Measurements from ENCODE around the gene ZNF446.
"Not testable (repeated sequence)": the region's sequence is repeated elsewhere in the genome, so short reads cannot be mapped to it uniquely, and the experiment has no call there.

ZNF446 gene

DNA sequence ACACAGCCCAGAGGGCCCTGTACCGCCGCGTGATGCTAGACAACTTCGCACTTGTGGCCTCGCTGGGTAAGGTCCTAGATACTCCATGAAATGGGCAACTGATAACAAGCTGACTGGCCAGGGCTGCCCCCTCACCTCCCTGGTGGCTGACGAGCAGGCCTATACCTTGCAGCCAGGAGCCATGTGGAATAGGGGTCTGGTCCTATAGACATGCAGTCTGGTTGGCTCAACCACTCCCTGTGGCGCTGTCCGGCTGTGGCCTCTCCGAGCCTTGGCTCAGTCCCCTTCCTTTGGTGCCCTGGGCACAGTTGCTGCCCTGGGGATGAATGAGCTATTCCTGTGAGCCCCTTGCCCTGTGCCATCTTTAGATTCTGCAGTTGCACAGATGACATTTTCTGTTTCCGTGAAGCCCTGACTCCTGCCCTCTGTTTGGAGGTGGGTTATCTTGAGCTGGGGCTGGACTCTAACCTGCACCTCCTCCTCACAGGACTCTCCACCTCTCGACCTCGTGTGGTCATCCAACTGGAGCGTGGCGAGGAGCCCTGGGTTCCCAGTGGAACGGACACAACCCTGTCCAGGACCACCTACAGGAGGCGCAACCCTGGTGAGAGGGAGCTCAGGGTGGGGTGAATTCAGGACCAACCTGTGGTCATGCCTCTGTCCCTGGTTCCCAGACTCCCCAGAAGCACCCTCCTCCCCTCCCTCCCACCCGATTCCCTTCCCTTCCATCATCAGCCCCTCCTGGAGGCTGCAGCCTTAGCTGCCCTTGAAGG, 6.7 kb upstream of the ZNF446 start:
- DNase-seq (ENCODE audit: low read depth in 2 of 2), result no peak

DNA sequence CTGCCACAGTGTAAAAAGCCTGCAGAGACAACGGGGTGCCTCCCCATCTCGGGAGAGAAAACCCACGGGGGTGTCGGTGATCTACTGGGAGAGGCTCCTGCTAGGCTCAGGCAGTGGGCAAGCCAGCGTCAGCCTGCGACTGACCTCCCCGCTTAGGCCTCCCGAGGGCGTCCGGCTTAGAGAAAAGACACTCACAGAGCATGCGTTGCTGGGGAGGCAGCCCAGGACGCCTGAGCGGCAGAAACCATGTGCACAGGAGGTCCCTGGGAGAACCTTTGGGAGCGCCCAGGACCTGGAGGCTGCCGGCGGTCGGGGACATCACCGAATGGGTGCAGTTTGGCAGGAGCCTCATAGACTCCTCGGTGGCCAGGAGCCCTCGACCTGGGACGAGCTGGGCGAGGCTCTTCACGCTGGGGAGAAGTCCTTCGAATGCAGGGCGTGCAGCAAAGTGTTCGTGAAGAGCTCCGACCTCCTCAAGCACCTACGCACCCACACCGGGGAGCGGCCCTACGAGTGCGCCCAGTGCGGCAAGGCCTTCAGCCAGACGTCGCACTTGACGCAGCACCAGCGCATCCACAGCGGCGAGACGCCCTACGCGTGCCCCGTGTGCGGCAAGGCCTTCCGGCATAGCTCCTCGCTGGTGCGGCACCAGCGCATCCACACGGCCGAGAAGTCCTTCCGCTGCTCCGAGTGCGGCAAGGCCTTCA, 5.2 kb upstream of the ZNF446 start:
- not testable (repeated sequence) for DNase-seq (ENCODE audit: low read depth in 2 of 2)

DNA sequence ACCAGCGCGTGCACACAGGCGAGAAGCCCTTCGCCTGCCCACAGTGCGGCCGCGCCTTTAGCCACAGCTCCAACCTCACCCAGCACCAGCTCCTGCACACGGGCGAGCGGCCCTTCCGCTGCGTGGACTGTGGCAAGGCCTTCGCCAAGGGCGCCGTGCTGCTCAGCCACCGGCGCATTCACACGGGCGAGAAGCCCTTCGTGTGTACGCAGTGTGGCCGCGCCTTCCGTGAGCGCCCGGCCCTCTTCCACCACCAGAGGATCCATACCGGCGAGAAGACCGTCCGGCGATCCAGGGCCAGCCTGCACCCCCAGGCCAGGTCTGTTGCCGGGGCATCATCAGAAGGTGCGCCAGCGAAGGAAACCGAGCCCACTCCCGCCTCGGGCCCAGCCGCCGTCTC, 4.4 kb upstream of the ZNF446 start:
- DNase-seq (ENCODE audit: low read depth in 2 of 2), result no peak

DNA sequence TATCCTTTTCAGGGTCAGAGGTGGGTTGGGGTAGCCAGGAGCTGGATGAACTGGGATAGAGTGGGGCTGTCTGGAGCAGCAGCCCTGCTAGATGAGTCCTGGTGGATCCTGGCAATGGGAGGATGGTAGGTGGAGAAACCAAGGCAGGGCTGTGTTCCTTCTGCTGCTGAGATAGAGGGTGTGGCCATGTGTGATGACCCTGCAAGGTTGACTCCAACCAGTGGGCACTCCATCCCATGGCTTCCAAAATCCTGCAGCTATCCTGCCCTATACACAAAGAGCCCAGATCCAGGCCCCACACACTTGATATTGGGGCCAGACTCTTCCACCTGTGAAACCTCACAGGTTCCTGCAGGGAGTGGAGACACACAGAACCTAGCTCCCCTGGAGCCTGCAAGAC, 2.4 kb upstream of the ZNF446 start:
- no peak for DNase-seq (ENCODE audit: low read depth in 2 of 2)

DNA sequence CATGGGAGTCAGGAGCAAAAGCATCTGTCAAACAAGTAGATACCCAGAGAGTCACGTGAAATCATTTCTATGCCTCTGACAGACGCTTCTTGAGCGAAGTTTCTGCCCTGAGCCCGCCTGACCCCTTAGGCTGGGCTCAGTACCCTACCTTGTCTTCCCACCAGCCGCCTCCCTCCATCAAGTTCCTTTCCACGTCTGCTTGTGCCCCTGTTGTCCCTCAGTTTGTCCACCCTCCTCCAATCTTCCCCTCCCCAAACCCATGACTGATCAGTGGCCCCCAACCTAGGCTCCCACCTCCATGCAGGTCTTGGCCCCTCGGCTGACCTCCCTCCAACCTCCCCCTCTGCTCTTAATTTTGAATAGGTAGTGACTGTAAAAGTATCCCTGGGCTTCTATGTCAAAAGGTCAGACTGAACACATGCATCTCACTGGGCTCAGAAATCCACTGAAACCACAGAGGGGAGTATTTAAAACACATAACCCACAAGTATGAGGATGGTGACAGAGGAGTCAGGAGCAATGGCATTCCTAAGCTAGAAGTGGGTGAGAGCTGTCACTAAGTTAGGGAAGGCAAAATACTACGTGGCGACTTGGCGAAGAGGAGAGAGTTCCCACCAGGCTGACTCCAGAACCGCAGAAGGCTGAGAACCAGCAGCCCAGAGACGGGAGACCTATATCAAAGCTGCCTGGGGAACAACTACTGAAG, 1.7 kb upstream of the ZNF446 start:
- no peak for DNase-seq (ENCODE audit: low read depth in 2 of 2)

DNA sequence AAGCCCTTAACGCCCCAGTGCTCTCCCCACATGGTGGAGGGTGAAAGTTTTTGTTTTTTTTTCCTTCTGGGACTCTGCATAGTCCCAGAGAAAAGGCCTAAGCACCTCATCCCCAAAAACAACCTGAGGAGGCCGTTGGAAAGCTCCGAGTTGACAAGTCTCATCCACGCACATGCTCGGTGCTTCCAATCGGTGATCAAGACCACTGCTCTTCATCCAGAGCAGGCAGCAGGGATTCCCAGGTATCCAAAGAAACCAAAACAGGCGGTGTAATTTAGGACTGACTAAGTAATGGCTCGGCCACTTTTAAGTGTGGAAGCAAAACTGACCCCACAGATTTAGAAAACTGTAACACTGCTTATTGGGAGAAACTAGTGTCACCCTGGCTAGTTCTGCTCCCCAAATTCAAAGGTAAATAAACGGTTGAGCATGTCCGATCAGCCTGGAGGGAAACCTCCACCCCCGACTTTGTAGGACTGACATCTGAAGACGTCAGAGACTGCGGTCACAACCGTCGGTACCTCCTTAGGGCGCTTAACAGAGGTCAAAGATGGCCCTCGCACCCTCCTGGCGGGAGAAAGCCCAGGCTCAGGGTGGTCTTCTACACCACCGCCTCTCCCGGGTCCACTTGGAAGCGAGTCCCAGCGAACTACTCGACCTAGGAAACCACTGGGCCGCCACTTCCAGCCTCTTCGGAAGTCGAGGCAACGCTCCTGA, 997 bp upstream of the ZNF446 start:
- DNase-seq (ENCODE audit: low read depth in 2 of 2), result no peak

DNA sequence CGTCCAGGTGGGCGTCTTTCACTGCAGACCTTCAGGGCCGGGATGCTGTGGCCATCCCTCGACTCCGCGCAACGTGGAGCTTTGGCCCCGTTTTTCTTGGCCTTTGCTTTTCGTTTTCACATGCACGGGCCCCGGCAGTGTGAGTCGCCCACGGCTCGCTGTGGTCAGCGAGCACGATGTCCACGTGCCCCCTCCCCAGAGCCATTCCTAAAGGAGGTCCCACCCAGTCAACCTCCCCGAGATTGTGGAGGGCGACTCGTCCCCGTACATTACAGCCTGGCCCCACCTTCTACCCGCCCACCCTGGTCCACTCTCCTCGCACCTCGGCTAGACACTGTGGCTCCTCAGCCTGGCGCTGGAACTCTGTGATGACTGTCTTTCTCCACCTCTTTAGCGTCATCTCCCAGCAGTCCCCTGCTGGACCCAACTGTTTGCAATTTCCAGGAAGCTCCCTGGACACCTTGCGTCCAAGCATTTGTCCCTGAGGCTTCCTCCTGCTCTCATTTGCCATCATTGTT, 405 bp downstream of the ZNF446 start:
- DNase-seq (ENCODE audit: low read depth in 2 of 2), result no peak

DNA sequence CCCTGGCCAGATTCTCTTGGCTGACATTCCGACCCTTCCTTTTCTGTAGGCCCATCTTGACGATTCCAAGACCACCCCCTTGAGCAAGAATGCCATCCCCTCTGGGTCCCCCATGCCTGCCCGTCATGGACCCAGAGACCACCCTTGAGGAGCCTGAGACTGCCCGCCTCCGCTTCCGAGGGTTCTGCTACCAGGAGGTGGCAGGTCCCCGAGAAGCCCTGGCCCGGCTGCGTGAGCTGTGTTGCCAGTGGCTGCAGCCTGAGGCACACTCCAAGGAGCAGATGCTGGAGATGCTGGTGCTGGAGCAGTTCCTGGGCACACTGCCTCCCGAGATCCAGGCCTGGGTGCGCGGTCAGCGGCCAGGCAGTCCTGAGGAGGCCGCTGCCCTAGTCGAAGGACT, 978 bp downstream of the ZNF446 start:
- DNase-seq (ENCODE audit: low read depth in 2 of 2), result no peak

DNA sequence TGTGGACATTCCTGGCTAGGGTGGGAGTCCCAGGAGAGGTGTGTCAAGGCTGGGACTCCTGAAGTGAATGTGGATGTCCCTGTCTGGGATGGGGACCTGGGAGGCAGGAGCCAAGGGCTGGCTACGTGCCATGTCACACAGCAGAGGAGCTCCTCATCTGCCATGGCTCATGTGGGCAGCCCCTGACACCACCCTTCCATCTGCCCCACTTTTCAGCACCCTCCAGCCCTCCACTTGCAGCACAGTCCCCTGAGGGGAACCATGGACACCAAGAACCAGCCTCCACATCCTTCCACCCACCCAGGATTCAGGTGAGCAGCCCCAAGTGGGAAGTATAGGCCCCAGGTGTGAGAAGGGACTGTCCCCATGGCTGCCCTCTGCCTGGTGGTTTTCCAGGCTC, 1.7 kb downstream of the ZNF446 start:
- DNase-seq (ENCODE audit: low read depth in 2 of 2), result no peak

DNA sequence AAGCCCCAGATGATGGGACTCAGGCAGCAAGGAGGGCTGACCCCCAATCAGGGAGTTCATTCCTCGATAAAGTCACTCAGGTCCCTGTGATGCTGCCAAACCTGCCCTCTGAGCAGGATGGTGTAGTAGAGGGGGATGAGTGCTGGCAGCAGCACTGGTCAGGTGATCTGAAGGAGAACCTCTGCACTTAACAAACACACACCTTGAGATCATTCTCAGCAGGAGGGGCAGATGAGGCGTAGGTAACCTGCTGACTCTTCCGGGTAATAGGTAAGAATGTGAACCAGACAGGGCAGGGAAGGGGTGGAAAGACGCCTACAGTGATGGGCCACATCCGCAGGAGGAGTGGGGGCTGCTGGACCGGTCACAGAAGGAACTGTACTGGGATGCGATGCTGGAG, 3.2 kb downstream of the ZNF446 start:
- DNase-seq (ENCODE audit: low read depth in 2 of 2), result no peak

DNA sequence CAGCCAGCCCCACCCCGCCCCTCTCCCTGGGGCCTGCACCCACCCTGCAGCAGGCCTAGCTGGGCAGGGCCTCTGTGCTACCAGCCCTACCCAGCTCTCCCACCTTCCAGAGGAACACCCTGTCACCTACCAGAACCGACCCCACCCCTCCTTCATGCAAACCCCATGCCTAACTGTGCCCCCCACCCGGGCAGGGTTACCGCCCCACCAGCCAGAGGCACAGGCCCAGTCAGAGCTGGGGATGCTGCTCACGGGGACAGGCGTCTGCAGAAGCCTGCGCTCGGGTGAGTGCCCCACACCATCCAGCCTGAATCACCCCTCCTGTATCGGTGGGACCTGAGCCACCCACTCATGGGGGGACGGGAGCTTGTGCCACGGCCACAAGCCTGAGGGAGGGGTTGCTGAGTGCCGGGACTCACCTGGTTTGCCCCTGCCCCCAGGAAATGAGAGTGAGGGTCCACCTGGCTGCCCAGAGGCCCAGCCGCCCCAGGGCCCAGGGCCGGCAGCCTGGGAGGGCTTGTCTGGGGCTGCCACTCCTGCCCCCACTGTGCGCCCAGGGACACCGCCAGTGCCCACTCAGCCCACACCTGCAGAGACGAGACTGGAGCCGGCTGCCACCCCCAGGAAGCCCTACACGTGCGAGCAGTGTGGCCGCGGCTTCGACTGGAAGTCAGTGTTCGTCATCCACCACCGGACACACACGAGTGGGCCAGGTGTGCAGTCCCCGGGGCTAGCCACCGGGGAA, 3.8 kb downstream of the ZNF446 start:
- no peak for DNase-seq (ENCODE audit: low read depth in 2 of 2)

DNA sequence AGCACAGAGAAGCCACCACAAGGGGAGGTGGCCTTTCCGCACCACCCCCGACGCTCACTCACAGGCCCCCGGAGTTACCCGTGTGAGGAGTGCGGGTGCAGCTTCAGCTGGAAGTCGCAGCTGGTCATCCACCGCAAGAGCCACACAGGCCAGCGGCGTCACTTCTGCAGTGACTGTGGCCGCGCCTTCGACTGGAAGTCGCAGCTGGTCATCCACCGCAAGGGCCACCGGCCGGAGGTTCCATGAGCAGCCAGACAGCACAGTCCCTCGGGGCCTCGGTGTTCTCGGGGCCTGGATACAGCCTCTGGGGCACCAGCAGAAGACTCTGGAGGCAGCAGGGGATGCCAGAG, 4.3 kb downstream of the ZNF446 start:
- no peak for DNase-seq (ENCODE audit: low read depth in 2 of 2)

DNA sequence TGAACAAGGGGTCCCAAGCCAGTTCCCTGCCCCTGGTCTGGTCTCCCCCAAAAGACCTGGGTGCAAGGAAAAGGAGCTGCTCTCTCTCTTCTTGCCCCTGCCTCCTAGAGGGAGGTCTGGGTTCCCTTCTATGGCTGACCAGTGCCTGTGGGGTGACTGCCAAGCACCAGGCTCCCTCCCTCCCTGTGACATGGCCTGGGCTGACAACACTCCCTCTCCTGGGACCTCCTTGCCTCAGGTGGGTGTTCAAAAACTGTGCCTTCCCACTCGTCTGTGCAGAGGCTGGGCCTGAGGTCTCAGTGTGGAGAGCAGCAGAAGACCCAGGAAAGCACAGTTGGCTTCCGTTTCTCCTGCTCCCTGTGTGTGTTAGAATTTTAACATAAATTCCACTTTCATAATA, 4.7 kb downstream of the ZNF446 start:
- no peak for DNase-seq (ENCODE audit: low read depth in 2 of 2)

DNA sequence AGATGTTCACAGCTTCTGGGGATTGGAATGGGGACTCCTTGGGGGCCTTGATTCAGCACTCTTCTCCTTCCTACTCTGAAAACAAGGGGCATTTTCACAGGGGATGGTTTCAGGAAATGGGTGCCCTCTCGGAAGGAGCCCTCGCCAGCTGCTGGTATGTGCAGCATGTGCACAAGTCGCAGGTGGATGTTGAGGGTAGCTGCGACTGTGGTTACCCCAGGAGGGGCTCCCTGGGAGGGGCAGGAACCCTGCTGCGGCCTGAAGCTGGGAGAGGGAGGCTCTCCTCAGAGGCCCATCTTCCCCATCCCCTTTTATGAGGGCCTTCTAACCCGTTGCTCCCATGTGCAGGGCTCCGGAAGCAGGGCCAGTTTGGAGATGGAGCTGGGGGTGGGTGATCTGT, 6.2 kb downstream of the ZNF446 start:
- no peak for DNase-seq (ENCODE audit: low read depth in 2 of 2)

DNA sequence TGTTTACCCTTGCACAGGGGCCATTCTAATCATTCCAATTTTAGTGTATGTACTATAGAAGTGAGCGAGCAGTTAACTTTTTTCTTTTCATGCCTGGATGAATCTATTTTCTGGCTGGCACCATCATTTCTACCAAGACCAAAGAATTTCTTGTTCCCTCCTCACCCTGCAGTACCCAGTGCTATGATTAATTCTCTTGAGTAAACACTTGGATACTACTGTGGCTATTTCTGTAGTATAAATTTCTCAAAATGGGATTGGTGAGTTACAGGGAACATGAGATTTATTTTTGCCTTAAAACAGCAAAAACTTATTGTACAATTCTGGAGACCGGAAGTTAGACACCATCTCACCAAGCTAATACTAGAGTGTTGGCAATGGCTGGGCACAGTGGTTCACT, 7.6 kb downstream of the ZNF446 start:
- no peak for DNase-seq (ENCODE audit: low read depth in 2 of 2)

DNA sequence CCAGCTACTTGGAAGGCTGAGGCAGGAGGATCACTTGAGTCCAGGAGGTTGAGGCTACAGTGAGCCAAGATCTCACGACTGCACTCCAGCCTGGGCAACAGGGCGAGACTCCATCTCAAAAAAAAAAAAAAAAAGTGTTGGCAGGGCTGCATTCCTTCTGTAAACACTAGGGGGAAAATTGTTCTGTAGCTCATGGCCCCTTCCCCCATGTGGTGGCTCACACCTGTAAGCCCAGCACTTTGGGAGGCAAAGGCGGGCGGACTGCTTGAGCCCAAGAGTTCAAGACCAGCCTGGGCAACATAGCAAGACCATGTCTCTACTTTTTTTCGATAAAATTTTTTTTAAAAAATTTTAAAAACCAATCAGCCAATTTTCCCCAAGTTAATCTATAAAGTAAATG, 8.2 kb downstream of the ZNF446 start:
- not testable (repeated sequence) for DNase-seq (ENCODE audit: low read depth in 2 of 2)

DNA sequence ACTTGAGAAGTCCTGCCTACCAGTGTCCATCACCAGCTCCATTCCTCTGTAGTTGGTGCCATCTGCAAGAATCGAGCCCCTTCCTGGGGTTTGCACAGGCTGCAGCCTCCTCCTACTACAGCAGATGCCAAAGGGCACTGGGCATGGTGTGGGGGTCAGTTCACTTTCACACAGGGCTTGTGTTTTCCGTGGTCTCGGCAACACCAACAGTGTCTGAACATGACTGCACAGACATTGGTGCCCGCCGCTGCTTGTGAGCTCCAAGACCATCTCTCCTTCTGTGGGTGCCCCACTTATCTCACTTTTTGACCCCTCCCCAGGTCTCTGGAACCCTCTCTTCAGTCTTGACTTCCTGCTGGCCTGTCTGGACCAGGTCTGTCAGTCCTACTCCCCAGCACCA, 15.2 kb downstream of the ZNF446 start:
- no peak for DNase-seq (ENCODE audit: low read depth in 2 of 2)

DNA sequence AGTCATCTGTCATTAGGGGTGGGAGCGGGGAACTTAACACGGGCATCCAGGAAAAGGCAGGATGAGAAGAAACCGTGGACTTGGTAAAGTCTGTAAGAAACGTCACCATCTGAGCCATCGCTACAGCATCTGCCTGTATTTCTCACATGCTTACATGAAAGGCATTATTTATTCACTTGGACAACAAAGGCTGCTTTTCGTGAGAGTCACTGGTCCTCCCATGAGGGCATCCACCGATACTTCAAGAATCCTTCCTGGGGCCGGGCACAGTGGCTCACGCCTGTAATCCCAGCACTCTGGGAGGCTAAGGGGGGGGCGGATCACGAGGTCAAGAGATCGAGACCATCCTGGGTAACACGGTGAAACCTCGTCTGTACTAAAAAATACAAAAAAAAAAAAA, 16.1 kb downstream of the ZNF446 start:
- DNase-seq (ENCODE audit: low read depth in 2 of 2), result no peak

DNA sequence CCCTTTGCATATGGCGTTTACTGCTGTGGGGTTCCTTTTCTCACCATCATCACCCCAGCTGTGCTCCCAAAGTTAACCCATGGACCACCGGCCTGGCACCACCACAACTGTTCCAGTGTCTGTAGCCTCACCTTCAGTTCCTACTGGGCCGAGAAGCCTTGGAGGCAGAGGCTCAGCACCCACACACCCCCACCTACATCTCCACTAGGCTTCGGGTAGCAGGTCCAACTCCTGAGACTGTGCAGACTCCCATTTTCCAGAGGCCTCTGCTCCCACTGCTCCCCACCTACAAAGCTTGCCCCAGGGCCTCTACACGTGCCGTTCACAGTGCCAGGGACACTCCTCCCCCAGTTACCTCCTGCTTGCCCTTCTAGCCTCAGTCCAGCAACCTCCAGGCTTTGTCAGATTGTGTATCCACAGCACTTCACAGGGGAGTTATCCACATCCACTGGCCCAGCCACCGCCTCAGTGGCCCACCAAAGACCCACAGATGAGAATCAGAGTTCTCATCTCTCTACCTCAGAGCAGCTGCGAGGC, 21.6 kb downstream of the ZNF446 start:
- no peak for DNase-seq (ENCODE audit: low read depth in 2 of 2)

DNA sequence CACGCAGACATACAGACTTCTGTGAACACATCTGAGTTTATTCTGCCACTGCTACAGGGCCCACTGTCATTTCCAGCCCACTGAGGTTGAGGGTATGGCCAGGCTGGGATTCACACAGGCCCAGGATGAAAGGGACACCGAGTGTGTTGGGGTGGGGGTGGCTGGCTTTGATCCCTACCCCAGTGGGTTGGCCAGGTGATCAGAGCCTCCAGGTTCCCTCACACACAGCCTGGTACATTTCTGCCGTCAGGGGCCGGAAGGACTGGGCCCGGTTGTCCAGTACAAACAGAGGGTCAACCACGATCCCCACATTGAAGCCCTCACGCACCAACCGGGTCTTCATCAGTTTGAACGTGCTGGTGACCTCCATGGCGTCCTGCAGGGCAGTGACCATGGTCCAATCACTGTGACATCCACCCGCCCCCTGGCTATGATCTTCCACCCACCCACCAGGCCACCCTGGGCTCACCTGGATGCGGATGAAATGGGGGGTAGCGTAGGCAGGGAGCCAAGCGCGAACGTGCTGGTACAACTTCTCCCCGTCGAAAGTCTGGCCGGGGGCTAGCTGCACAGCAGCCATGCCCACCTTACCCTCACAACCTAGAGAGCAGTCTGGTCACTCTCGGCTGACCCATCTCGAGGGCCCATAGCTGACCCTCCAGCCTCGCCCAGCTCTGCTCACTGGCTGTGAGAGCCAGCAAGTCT, 22.3 kb downstream of the ZNF446 start:
- no peak for DNase-seq (ENCODE audit: low read depth in 2 of 2)
